Skeletal muscle satellite cell (primary cell): ENCODE measurements around the gene DDIT3.
"Not testable (repeated sequence)": the region's sequence is repeated elsewhere in the genome, so short reads cannot be mapped to it uniquely, and the experiment has no call there.

Experiments
- H3K27me3 ChIP-seq: 2 replicates; pipeline ENCODE4 v1.7.0; 2013; ENCODE audit warnings: low read length; ENCODE audit not compliant: control insufficient read depth, insufficient read depth
- H3K36me3 ChIP-seq: 2 replicates; pipeline ENCODE4 v1.7.0; 2013; ENCODE audit warnings: mild to moderate bottlenecking, control low read depth, low read length; ENCODE audit not compliant: insufficient read depth
- H3K4me1 ChIP-seq: 2 replicates; pipeline ENCODE4 v1.7.0; 2013; ENCODE audit warnings: low read length; ENCODE audit not compliant: control insufficient read depth, insufficient read depth
- H3K4me2 ChIP-seq: 2 replicates; pipeline ENCODE4 v1.7.0; 2013; ENCODE audit warnings: mild to moderate bottlenecking, low read length
- H3K4me3 ChIP-seq: 2 replicates; pipeline ENCODE4 v1.7.0; 2013; ENCODE audit warnings: low read length
- H3K9ac ChIP-seq: 2 replicates; pipeline ENCODE4 v1.7.0; 2013; ENCODE audit warnings: mild to moderate bottlenecking, low read depth, low read length, moderate library complexity
- H3K9me3 ChIP-seq: replicated peaks from 2 replicates; pipeline ENCODE4 v1.7.0; 2013; ENCODE audit warnings: mild to moderate bottlenecking, control low read depth, low read length

Gene DDIT3

GRCh38 chr12:57515408-57515933 lies 4.8 kb downstream of the DDIT3 start:
- Histone ChIP-seq H3K4me1 (peaks cover 24% of the 10 kb centered on the region), H3K4me2 (no peak overlapping the region), H3K9me3 (no peaks in the 10 kb centered on the region), H3K27me3 (no peaks in the 10 kb centered on the region), H3K36me3 (peaks cover 83% of the 10 kb centered on the region), H3K9ac (no peak overlapping the region), H3K4me3 (no peak overlapping the region)

DNA sequence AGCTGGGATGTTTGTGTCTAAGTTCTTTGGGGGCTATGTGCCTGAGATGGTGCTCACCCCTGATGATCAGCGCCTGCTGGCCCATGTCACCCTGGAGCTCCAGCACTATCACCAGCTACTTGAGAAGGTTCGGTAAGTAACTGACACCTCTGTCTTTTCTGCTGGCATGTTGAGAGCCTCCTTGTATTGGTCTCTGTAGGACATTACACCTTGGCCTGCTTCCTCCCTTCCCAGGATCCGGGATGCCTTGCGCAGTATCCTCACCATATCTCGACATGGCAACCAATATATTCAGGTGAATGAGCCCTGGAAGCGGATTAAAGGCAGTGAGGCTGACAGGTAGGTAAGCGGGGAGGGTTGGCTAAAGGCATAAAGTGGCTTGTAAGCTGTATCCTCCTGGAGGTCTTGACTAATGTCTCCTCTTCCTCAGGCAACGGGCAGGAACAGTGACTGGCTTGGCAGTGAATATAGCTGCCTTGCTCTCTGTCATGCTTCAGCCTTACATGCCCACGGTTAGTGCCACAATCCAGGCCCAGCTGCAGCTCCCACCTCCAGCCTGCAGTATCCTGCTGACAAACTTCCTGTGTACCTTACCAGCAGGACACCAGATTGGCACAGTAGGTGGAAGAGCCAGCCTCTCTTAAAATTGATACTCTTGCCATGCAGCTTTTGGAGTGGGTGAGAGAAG lies 5.5 kb downstream of the DDIT3 start:
- peaks cover 24% of the 10 kb centered on the region for H3K4me1 ChIP-seq
- no peak overlapping the region for H3K4me3 ChIP-seq
- H3K36me3 ChIP-seq = peaks cover 83% of the 10 kb centered on the region
- no peaks in the 10 kb centered on the region for H3K9me3 ChIP-seq
- H3K9ac ChIP-seq = no peak overlapping the region
- no peaks in the 10 kb centered on the region for H3K27me3 ChIP-seq
- H3K4me2 ChIP-seq = no peak overlapping the region

GRCh38 chr12:57514246-57514645 lies 6.1 kb downstream of the DDIT3 start:
- Histone ChIP-seq H3K36me3 (peaks cover 81% of the 10 kb centered on the region), H3K4me1 (peaks cover 21% of the 10 kb centered on the region)
- H3K9ac ChIP-seq, H3K27me3 ChIP-seq, H3K9me3 ChIP-seq, H3K4me2 ChIP-seq, H3K4me3 ChIP-seq: not testable (repeated sequence)

GRCh38 chr12:57513677-57514076 lies 6.6 kb downstream of the DDIT3 start:
- not testable (repeated sequence) for H3K4me2 ChIP-seq, H3K9ac ChIP-seq, H3K9me3 ChIP-seq, H3K4me3 ChIP-seq, H3K27me3 ChIP-seq
- H3K4me1 ChIP-seq = peaks cover 15% of the 10 kb centered on the region
- peaks cover 82% of the 10 kb centered on the region for H3K36me3 ChIP-seq

DNA sequence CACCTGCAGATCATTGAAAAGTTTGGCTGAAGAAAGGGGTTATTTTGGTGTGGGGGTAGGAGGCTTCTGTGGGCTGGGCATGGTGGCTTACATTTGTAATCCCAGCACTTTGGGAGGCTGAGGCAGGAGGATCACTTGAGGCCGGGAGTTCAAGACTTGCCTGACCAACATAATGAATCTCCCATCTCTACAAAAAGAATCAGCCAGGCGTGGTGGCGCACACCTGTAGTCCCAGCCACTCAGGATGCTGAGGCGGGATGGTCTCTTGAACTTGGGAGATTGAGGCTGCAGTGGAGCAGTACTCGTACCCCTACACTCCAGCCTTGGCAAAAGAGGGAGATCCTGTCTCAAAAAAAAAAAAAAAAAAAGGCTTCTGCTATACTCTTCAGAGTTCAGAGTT lies 7.0 kb downstream of the DDIT3 start:
- Histone ChIP-seq H3K9me3 (no peaks in the 10 kb centered on the region), H3K4me2 (no peak overlapping the region), H3K4me1 (peaks cover 11% of the 10 kb centered on the region), H3K9ac (no peak overlapping the region), H3K4me3 (no peak overlapping the region), H3K27me3 (no peaks in the 10 kb centered on the region), H3K36me3 (peaks cover 78% of the 10 kb centered on the region)

DNA sequence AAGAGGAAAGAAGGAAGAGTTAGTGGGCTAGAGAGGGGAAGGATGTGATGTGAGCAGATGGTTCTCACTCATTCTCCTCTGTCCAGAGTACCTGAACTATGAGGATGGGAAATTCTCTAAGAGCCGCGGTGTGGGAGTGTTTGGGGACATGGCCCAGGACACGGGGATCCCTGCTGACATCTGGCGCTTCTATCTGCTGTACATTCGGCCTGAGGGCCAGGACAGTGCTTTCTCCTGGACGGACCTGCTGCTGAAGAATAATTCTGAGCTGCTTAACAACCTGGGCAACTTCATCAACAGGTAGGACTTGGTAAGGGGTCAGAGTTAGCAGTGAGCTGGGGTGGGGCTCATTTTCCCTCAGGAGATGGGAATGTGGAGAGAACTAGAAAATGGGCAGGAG lies 7.6 kb downstream of the DDIT3 start:
- Histone ChIP-seq H3K4me3 (no peak overlapping the region), H3K36me3 (peaks cover 73% of the 10 kb centered on the region), H3K4me2 (no peak overlapping the region), H3K27me3 (no peaks in the 10 kb centered on the region), H3K9me3 (no peaks in the 10 kb centered on the region), H3K9ac (no peak overlapping the region), H3K4me1 (peaks cover 5% of the 10 kb centered on the region)

DNA sequence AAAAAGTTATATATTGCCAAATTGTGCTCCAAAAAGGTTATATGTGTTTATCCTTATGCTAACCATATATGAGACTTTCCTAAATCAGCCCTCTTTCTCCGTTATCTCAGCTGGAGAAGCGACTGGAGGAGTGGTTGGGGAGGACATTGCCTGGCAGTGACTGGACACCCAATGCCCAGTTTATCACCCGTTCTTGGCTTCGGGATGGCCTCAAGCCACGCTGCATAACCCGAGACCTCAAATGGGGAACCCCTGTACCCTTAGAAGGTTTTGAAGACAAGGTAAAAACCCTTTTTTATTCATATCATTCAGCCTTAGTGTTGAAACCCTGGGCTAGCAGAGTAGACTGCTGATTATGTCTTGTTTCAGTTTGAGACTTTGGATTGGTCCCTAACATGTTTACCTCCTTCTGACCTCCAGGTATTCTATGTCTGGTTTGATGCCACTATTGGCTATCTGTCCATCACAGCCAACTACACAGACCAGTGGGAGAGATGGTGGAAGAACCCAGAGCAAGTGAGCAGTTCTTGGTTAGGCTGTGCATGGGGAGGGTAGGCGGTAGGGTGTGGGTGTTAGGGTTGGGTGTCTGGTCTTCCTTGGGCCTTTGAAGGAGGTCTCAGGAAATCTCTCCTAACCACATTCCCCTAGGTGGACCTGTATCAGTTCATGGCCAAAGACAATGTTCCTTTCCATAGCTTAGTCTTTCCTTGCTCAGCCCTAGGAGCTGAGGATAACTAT lies 8.6 kb downstream of the DDIT3 start:
- Histone ChIP-seq H3K4me2 (no peak overlapping the region), H3K4me1 (no peaks in the 10 kb centered on the region), H3K36me3 (peaks cover 64% of the 10 kb centered on the region), H3K27me3 (no peaks in the 10 kb centered on the region), H3K9ac (no peak overlapping the region), H3K4me3 (no peak overlapping the region), H3K9me3 (no peaks in the 10 kb centered on the region)

- Histone ChIP-seq H3K4me2 (no peak overlapping the region), H3K9ac (no peak overlapping the region), H3K27me3 (no peaks in the 10 kb centered on the region), H3K4me1 (no peaks in the 10 kb centered on the region), H3K36me3 (peaks cover 62% of the 10 kb centered on the region), H3K4me3 (no peak overlapping the region), H3K9me3 (no peaks in the 10 kb centered on the region)
These were observed 9.2 kb downstream of the DDIT3 start for GRCh38 chr12:57511161-57511560.

DNA sequence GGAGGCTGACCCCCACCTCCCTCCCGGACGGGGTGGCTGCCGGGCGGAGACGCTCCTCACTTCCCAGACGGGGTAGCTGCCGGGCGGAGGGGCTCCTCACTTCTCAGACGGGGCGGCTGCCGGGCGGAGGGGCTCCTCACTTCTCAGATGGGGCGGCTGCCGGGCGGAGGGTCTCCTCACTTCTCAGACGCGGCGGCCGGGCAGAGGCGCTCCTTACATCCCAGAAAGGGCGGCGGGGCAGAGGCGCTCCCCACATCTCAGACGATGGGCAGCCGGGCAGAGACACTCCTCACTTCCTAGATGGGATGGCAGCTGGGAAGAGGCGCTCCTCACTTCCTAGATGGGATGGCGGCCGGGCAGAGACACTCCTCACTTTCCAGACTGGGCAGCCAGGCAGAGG lies 12.5 kb downstream of the DDIT3 start:
- H3K9me3 ChIP-seq, H3K27me3 ChIP-seq, H3K4me1 ChIP-seq, H3K4me2 ChIP-seq, H3K9ac ChIP-seq, H3K4me3 ChIP-seq: not testable (repeated sequence)
- H3K36me3 ChIP-seq = peaks cover 47% of the 10 kb centered on the region

- H3K36me3 ChIP-seq = peaks cover 41% of the 10 kb centered on the region
These were observed 13.8 kb downstream of the DDIT3 start for GRCh38 chr12:57506541-57506940.

DNA sequence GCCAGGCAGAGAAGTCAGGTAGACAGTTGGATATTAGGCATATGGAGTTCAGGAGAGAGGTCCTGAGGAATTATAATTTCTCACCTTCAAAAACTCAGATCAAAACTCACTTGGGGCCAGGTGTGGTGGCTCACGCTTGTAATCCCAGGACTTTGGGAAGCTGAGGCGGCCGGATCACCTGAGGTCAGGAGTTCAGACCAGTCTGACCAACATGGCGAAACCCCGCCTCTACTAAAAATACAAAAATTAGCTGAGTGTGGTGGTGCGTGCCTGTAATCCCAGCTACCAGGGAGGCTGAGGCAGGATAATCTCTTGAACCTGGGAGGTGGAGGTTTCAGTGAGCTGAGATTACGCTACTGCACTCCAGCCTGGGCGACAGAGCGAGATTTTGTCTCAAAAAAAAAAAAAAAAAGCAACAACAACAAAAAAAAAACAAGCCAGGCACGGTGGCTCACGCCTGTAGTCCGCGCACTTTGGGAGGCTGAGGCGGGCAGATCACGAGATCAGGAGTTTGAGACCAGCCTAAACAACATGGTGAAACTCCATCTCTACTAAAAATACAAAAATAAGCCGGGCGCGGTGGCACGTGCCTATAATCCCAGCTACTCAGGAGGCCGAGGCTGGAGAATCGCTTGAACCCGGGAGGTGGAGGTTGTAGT lies 17.9 kb downstream of the DDIT3 start:
- H3K4me3 ChIP-seq, H3K4me1 ChIP-seq, H3K4me2 ChIP-seq, H3K9ac ChIP-seq, H3K27me3 ChIP-seq, H3K9me3 ChIP-seq: not testable (repeated sequence)
- peaks cover 56% of the 10 kb centered on the region for H3K36me3 ChIP-seq

More at GRCh38 chr12:57506541-57506940, 13.8 kb downstream of the DDIT3 start:
- H3K27me3 ChIP-seq, H3K9ac ChIP-seq, H3K4me2 ChIP-seq, H3K4me1 ChIP-seq, H3K9me3 ChIP-seq, H3K4me3 ChIP-seq: not testable (repeated sequence)
